GM20000 (cell line): ENCODE data around the gene NCAM1.

Experiments used
- DNase-seq: peaks from one replicate; pipeline ENCODE4 v3.0.0; 2012; ENCODE audit warnings: low spot score
- TF ChIP-seq, protein P1 (sequence below): IDR thresholded peaks from 2 replicates; pipeline ENCODE4 v1.5.1; 2012; ENCODE audit warnings: mild to moderate bottlenecking, control low read depth; ENCODE audit errors: extremely low read depth, missing control alignments

The NCAM1 gene

DNA sequence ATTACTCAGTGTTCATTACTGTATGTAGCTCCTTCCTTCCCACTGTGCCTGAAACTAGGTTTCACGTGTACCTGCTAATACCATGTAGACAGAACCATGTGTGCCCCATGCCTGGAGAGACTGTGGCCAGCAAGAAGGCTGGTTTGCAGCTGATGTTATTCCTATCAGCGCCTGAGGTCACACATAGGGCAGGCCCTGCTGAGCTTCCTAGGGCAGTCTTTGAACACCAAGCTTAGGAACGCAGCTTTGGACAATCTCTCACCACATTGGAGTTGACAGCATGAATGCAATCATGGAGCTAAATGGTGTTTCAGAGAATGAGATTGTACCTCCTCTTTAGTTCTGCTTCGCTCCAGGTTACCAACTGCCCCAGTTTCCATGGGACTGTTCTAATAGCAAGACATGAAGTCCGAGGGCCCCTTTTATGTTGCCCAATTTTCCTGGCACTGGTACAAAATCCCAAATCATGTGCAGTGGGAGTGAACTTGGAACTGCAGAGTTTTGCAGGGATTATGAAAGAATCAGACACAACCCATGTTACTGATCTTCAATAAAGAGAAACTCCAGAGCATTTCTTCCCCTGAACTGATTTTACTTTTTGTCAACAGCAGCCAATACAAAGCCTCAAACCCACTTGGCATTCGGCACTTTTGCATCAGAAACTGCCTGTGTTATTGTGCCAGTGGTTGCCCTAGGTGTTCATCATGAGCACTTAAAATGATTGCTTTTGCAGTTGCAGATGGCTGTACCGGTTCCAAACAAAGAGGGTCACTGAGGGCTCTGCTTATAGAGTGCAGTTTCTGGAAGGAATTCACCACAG, 199.0 kb downstream of the NCAM1 start:
- TF ChIP-seq, protein P1, sequence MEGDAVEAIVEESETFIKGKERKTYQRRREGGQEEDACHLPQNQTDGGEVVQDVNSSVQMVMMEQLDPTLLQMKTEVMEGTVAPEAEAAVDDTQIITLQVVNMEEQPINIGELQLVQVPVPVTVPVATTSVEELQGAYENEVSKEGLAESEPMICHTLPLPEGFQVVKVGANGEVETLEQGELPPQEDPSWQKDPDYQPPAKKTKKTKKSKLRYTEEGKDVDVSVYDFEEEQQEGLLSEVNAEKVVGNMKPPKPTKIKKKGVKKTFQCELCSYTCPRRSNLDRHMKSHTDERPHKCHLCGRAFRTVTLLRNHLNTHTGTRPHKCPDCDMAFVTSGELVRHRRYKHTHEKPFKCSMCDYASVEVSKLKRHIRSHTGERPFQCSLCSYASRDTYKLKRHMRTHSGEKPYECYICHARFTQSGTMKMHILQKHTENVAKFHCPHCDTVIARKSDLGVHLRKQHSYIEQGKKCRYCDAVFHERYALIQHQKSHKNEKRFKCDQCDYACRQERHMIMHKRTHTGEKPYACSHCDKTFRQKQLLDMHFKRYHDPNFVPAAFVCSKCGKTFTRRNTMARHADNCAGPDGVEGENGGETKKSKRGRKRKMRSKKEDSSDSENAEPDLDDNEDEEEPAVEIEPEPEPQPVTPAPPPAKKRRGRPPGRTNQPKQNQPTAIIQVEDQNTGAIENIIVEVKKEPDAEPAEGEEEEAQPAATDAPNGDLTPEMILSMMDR, result no peak
- DNase-seq, result no peak

DNA sequence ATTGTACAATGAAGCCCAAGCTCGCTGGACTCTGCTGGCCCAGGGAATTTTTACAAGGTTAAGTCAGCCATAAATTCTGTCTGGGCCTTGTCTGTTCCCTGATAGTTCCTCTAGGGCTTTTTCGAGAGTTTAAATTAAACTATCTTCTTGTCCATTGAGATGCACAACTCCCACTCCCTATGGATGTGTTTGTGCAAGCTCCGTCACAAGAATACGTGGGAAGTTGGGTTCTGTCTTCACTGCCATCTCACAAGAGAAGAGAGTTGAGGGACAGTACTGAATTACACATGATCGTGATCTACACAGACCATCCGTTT, 199.5 kb downstream of the NCAM1 start:
- TF ChIP-seq, protein P1, result no peak
- DNase-seq, result no peak

DNA sequence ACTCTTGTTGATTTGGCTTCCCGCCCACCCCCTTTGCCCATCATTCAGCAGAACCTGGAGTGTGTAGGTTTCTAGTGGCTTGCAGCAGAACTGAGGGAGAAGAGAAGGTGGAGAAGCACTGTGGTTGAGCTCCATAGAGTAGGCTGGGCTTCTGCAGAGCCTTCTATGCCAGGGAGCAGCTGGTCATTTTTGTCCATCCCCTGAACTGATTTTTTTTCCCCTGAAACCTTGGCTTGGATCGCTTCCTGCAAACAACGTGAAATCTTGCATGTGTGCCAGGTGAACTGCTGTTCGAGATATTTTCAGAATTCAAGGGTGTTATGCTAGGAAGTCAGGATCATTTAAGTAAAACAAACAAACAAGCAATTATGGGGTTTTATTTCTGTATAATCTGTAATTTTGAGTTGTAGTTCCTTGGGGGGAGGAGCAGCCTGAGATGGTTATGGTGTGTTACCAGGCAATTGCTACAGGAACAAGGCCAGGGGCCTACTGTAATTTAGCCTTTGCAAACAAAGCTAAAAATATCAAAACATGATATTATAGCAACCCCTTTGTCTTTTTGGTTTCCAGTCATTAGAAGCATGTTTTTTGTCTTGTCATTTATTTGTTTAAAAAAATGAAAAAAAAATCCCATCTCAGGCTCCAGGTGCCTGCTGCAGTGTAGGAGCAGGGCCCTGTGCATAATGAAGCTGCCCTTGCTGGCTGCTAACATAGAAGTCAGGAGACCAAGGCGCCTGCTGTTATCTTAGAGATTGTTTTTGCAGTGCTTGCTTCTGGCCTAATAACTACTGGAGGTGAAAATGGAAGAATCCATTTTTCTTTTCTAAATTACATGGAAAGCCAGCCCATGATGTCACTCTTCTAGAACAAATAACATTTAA, 200.7 kb downstream of the NCAM1 start:
- DNase-seq, result no peak
- TF ChIP-seq, protein P1, result no peak

DNA sequence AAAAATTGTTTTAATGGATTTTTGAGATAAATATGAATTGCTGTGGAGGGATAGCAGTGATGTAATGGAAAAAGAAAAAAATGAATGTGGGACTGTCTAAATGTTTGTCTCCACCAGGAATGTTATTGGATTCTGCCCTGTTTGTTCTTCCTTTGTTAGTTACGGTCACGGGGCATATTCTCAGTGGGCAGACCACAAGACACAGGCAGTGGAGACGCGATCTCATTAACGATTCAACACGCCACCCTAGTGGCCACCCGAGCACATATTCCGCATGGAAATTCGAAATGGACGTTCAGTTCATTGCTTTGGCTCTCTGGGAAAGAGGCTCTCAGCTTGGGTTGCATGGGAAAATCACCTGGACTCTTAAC, 201.4 kb downstream of the NCAM1 start:
- TF ChIP-seq, protein P1, result no peak
- DNase-seq, result no peak

DNA sequence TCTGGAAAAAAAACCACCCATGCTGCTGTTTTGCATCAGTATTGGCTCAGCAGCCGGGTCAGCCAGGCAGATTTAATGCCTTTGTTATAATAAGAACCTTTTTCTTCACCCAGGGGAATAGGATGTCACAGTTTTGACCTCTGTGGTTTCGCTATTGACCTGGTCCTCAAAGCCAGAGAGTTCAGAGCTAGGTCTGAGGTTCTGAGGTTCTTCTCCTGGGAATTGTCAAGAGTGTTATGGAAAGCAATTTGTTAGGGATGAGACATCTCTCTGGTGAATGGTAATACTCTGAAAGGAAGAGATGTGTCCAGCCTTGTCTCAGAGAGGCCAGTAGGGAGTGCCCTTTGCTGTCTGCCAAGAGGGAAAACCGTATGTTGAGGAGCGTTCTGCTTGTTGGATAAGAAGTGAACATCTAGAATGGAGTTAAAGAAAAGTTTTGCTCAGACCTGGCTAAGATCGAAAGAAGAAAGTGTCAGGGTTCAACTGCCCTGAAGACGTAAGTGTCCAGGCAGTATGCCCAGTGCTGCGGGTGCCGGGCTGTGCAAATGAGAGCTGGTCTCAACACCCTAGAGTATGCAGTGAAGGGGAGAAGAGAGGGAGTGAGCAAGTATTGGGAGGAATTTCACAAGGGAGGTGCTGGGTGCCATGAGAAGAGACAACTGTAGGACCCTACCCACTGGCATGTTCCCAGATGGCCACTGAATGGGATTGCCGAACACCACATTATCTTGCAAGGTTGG, 202.2 kb downstream of the NCAM1 start:
- DNase-seq, result no peak
- TF ChIP-seq, protein P1, result no peak

DNA sequence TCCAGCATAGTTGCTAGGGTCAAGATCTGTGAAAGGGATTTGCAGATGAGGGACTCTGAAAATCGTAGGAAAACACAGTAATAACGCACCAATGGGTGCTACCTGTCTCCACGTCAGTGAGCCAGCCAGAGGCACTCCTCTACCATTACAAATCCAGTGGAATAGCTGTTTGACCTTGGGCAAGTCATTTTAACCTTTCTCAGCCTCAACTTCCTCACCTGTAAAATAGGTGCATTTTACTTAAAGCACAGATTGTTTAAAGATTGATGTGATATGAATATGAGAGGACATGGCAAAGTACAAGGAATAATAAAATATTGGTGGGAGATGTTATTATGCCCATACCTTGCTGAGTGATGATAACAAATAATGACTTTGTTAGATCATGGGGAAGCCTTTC, 205.1 kb downstream of the NCAM1 start:
- TF ChIP-seq, protein P1, result no peak
- no peak for DNase-seq
